Peyer's patch (tissue), 4 donors: ENCODE results near the gene RHBDD1.

ENCODE experiments used
- POLR2A ChIP-seq, 2 donors: fragments of 450-650 bp; IDR thresholded peaks; one replicate each; pipeline ENCODE4 v1.5.1; 2017; ENCODE audit warnings: antibody characterized with exemption in 2 of 2, mild to moderate bottlenecking in 2 of 2, moderate library complexity in 2 of 2
- TF ChIP-seq, protein P1 (sequence below), 6 experiments: fragments of 450-650 bp in 4 of 6; fragments of 200-600 bp in 2 of 6; sonication (generic) in 1 of 6; IDR thresholded peaks; one replicate each; pipeline ENCODE4 v1.5.1; 2017 to 2019; ENCODE audit warnings: antibody characterized with exemption in 6 of 6, mild to moderate bottlenecking in 3 of 6, moderate library complexity in 1 of 6

DNA sequence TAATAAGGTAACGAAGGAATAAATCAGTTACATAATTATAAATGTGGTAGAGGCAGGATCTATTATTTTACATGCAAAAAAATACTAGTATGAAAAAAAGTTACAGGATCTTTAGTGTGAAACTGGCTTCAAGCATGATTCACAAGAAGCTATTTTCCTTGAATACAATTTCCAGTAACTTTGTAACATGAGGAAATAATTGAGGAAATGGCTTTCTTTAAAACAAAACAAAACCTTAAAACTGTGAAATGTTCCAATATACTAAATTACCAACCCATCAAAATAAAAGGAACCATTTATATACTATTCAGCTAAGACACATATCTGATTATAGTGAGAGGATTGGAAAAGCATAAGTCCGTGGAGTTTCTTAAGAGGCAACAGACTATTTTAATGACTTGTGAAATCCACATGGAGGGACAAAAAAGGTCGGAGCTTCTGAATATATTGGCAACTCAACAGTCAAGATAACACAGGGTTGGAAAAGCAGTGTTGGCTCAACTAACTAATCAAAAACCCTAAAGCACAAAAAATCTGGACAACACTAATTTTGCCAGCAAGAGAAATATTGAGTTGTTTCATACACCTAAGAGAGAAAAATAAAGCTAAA lies 46.9 kb upstream of the RHBDD1 start:
- TF ChIP-seq, protein P1, sequence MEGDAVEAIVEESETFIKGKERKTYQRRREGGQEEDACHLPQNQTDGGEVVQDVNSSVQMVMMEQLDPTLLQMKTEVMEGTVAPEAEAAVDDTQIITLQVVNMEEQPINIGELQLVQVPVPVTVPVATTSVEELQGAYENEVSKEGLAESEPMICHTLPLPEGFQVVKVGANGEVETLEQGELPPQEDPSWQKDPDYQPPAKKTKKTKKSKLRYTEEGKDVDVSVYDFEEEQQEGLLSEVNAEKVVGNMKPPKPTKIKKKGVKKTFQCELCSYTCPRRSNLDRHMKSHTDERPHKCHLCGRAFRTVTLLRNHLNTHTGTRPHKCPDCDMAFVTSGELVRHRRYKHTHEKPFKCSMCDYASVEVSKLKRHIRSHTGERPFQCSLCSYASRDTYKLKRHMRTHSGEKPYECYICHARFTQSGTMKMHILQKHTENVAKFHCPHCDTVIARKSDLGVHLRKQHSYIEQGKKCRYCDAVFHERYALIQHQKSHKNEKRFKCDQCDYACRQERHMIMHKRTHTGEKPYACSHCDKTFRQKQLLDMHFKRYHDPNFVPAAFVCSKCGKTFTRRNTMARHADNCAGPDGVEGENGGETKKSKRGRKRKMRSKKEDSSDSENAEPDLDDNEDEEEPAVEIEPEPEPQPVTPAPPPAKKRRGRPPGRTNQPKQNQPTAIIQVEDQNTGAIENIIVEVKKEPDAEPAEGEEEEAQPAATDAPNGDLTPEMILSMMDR (IDR thresholded peaks at IDR 0.05), result no peak
- no peak for TF ChIP-seq POLR2A (IDR thresholded peaks at IDR 0.05)
